SK-N-MC (cell line): ENCODE results near the gene DAAM2.

Source experiments
- EZH2 ChIP-seq: fragments of 200-600 bp; sonication (generic); IDR thresholded peaks from one replicate; pipeline ENCODE4 v1.6.1; 2017; ENCODE audit warnings: antibody characterized with exemption
- FOXP2 ChIP-seq: optimal IDR thresholded peaks from 2 replicates; pipeline ENCODE3; 2011; ENCODE audit warnings: mild to moderate bottlenecking, moderate library complexity; ENCODE audit not compliant: insufficient read depth; ENCODE audit errors: extremely low read length, control extremely low read depth
- POLR2AphosphoS5 ChIP-seq: IDR thresholded peaks from 2 replicates; pipeline ENCODE4 v1.6.1; 2012; ENCODE audit warnings: mild to moderate bottlenecking, low read depth, low read length, borderline replicate concordance

DNA sequence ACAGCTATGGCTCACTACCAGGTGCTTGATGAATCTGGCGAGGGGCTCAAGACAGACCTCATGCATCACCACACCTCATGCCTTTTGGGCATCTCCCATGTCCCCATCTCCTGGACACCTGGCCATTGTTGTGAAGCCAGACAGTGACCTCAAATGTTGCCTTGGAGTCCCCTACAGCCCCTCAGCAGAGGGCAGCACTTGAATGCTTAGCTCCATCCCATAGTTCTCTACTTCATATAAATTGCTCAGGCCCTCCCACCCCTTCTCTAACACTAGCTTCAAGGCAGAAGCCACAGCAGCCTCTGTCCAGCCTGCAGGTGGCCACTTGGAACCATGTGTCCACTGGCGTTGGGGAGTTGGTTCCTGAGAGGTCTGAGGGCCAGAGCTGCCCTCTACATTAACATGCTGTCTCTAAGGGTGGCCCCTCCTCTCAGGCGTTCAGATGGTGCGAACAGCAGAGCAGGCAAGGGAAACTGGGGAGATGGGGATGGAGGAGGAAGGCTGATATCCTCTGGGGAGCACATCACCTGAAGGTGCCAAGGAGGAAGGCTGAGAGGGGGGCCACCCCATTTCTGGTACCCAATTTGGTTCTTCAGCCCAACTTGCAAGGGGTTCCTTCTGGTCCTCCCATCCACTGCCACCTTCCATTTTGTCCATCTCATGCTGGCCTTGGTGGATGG lies 110.8 kb downstream of the DAAM2 start:
- no peak for TF ChIP-seq EZH2
- no peak for TF ChIP-seq POLR2AphosphoS5
- TF ChIP-seq FOXP2, result no peak
